Tibial nerve (tissue), 4 donors: Measurements from ENCODE around the gene GAS2. TPM values are rescaled to one million over a fixed set of nuclear protein-coding genes. Genes with fewer than 3 reads are reported as not detected.

Source experiments
- DNase-seq, 2 donors: peaks; one replicate each; pipeline ENCODE4 v3.0.0-alpha.2; 2019; ENCODE audit warnings: low spot score in 2 of 2
- H3K27ac ChIP-seq, 4 donors: fragments of 200-600 bp; sonication (generic) in 3 of 4; one replicate each; pipeline ENCODE4 v1.5.1; 2017 to 2019; ENCODE audit warnings: mild to moderate bottlenecking in 1 of 4
- H3K27me3 ChIP-seq, 2 donors: fragments of 200-600 bp; sonication (generic) in 1 of 2; one replicate each; pipeline versions ENCODE4 v1.5.1 to v1.6.0; 2017 to 2019
- H3K36me3 ChIP-seq, 3 donors: fragments of 200-600 bp; sonication (generic); one replicate each; pipeline ENCODE4 v1.5.1; 2018 to 2019
- H3K4me1 ChIP-seq, 4 donors: fragments of 200-600 bp; sonication (generic) in 3 of 4; one replicate each; pipeline ENCODE4 v1.5.1; 2017 to 2019
- H3K4me3 ChIP-seq, 4 donors: fragments of 200-600 bp; sonication (generic) in 3 of 4; one replicate each; pipeline ENCODE4 v1.5.1; 2017 to 2019; ENCODE audit warnings: mild to moderate bottlenecking in 1 of 4, moderate library complexity in 1 of 4
- H3K9me3 ChIP-seq, 4 donors: fragments of 200-600 bp; sonication (generic) in 3 of 4; one replicate each; pipeline ENCODE4 v1.5.1; 2017 to 2019
- EP300 ChIP-seq, 2 donors: sonication (generic); formaldehyde crosslinking; IDR thresholded peaks; one replicate each; pipeline ENCODE4 v1.6.1; 2017; ENCODE audit warnings: antibody characterized with exemption in 2 of 2, mild to moderate bottlenecking in 1 of 2
- POLR2A ChIP-seq, 2 donors: fragments of 450-650 bp; IDR thresholded peaks; one replicate each; pipeline ENCODE4 v1.6.1; 2017; ENCODE audit warnings: antibody characterized with exemption in 2 of 2, mild to moderate bottlenecking in 2 of 2, moderate library complexity in 2 of 2
- WGBS, 2 donors: methylation state at CpG; one replicate each; pipeline ENCODE4 v1.1.5; 2018; 5-methylcytosine and 5-hydroxymethylcytosine counted together
- total RNA-seq, 4 donors: library from RNA; depleted of rRNA; stranded (reverse); fragments of >200 nt; gene quantifications; one replicate each; pipeline ENCODE4 v1.1.0, GENCODE V29; 2016
- TF ChIP-seq, protein P1 (sequence below), 5 experiments: fragments of 200-600 bp in 3 of 5; fragments of 450-650 bp in 2 of 5; sonication (generic) in 3 of 5; IDR thresholded peaks; one replicate each; pipeline ENCODE4 v1.5.1; 2016 to 2019; ENCODE audit warnings: antibody characterized with exemption in 5 of 5, mild to moderate bottlenecking in 3 of 5, moderate library complexity in 2 of 5

The GAS2 gene
- total RNA-seq, 4 donors from 2014 or later: 9.3 to 41.5 (median 18.0) TPM

DNA sequence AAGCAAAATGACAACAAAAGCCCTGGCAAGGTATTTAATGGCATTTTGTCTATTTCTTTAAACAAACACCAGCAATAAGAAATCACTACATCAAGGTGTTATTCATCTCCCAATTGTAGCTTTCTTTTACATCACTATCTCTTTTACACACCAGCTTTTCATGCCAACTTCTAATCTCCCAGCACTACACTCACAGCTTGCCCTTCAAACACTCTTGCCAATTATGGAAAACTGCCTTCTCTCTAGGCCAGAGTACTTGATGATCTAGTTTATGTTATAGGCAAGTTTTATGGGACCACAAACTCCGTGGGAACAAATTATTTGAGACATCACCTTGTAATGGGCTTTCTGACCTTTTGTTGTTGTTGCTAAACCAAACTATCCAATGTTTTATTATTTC, 101.9 kb downstream of the GAS2 start:
- DNase-seq: no peak
- H3K27me3 ChIP-seq: no peaks in the 10 kb centered on the region
- H3K27ac ChIP-seq: no peak overlapping the region
- no peaks in the 10 kb centered on the region for H3K36me3 ChIP-seq
- WGBS, 2 donors: 51 to 77% methylated on average over 1 of the region's 1 CpG
- no peak overlapping the region for H3K4me3 ChIP-seq
- H3K9me3 ChIP-seq: no peaks in the 10 kb centered on the region
- TF ChIP-seq, protein P1, sequence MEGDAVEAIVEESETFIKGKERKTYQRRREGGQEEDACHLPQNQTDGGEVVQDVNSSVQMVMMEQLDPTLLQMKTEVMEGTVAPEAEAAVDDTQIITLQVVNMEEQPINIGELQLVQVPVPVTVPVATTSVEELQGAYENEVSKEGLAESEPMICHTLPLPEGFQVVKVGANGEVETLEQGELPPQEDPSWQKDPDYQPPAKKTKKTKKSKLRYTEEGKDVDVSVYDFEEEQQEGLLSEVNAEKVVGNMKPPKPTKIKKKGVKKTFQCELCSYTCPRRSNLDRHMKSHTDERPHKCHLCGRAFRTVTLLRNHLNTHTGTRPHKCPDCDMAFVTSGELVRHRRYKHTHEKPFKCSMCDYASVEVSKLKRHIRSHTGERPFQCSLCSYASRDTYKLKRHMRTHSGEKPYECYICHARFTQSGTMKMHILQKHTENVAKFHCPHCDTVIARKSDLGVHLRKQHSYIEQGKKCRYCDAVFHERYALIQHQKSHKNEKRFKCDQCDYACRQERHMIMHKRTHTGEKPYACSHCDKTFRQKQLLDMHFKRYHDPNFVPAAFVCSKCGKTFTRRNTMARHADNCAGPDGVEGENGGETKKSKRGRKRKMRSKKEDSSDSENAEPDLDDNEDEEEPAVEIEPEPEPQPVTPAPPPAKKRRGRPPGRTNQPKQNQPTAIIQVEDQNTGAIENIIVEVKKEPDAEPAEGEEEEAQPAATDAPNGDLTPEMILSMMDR (IDR thresholded peaks at IDR 0.05): no peak
- TF ChIP-seq POLR2A (IDR thresholded peaks at IDR 0.05) (no peak), EP300 (IDR thresholded peaks at IDR 0.05) (no peak)
- H3K4me1 ChIP-seq: no peaks in the 10 kb centered on the region

DNA sequence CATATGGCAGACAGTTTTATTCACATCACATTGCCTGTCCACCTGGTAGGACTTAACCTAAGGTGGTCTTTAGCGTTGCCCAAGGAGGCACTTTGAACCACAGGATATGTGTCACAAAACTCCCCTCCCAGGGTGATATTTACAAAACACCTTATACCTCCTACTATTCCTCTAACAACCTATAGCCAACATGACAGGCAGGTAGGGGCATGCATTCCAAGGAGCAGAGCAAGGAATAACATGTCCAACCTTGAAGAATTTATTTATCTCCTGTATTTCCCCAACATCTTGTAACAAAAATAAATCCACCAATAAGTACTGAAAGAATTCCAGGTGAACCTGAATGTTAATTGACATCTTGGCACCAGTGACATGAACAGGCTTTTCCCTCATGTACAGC, 102.7 kb downstream of the GAS2 start:
- 60 to 67% methylated on average over 1 of the region's 1 CpG for WGBS, 2 donors
- Histone ChIP-seq H3K27ac (no peak overlapping the region), H3K9me3 (no peaks in the 10 kb centered on the region), H3K4me3 (no peak overlapping the region), H3K4me1 (no peaks in the 10 kb centered on the region), H3K27me3 (no peaks in the 10 kb centered on the region), H3K36me3 (no peaks in the 10 kb centered on the region)
- no peak for TF ChIP-seq EP300 (IDR thresholded peaks at IDR 0.05)
- no peak for TF ChIP-seq POLR2A (IDR thresholded peaks at IDR 0.05)
- TF ChIP-seq, protein P1 (IDR thresholded peaks at IDR 0.05): no peak
- DNase-seq: no peak

DNA sequence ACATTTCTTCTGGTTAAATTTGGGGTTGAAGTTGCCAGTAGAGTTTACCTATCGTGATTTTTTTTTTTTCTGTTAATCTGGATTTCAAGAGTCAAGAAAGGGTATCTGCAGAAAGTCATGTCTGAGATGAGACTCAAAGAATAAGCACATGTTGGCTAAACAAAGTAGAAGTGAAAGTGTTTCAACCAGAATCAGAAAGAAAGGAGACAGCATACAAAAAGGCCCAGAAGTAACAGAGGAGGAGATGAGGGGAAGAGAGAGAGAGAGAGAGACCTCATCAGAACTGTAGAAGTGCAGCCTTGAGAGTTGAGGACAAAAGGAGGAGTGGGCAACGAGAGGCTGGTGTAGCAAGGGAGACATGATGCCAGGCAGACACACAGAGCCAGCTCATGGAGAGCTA, 108.3 kb downstream of the GAS2 start:
- WGBS, 2 donors: 86 to 90% methylated on average over 2 of the region's 2 CpGs
- no peaks in the 10 kb centered on the region for H3K9me3 ChIP-seq
- H3K36me3 ChIP-seq: no peaks in the 10 kb centered on the region
- H3K4me1 ChIP-seq: peaks cover 0 to 7% (median 0%) of the 10 kb centered on the region in 4 donors
- no peak for DNase-seq
- no peak overlapping the region for H3K4me3 ChIP-seq
- H3K27ac ChIP-seq: no peak overlapping the region
- TF ChIP-seq, protein P1 (IDR thresholded peaks at IDR 0.05): no peak
- TF ChIP-seq POLR2A (IDR thresholded peaks at IDR 0.05): no peak
- no peak for TF ChIP-seq EP300 (IDR thresholded peaks at IDR 0.05)
- no peaks in the 10 kb centered on the region for H3K27me3 ChIP-seq

DNA sequence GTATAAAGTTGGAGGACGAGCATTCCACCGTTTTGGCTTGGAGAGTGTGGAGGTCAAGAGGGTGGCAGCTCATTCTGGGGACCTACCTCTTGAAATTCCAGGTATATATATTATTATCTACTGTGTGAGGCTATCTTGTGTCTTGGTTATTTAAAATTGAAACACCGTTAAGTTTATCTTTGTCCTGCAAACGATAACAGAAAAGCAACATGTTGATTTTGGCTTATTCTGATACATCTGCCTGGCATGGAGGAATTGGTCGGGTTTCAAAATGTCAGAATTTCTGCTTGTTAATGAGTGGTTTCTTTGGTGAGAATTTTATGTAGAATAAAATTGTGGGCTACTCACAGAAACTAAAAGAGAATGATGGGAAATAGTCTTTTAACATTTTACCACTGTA, 108.8 kb downstream of the GAS2 start:
- Histone ChIP-seq H3K27ac (no peak overlapping the region), H3K4me1 (peaks cover 0 to 7% (median 0%) of the 10 kb centered on the region in 4 donors), H3K27me3 (no peaks in the 10 kb centered on the region), H3K9me3 (no peaks in the 10 kb centered on the region), H3K36me3 (no peaks in the 10 kb centered on the region), H3K4me3 (no peak overlapping the region)
- no peak for DNase-seq
- 82 to 87% methylated on average over 5 of the region's 5 CpGs for WGBS, 2 donors
- no peak for TF ChIP-seq POLR2A (IDR thresholded peaks at IDR 0.05)

DNA sequence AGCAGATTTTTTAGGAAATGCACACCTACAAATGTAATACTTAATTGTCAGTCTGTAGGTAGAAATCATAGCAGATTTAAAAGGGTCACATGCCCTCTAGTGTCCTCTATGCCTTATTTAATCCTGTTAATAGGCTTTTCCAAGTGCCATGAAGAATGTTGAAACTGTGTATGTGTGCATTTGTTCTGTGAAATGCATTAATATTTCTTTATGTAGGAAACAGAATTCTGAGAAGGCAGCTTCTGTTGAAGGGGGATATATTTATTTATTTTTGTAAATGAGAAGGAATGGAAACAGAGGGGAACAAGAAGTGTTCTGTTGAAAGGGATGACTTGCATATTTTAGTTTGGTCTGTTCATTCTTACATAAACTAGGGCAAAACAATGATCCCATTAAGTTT, 112.2 kb downstream of the GAS2 start:
- Histone ChIP-seq H3K4me1 (peaks cover 0 to 7% (median 0%) of the 10 kb centered on the region in 4 donors), H3K4me3 (no peak overlapping the region), H3K27me3 (no peaks in the 10 kb centered on the region), H3K9me3 (peaks cover 0 to 1% (median 0%) of the 10 kb centered on the region in 4 donors), H3K36me3 (no peaks in the 10 kb centered on the region), H3K27ac (peak overlapping the region in 2 of 4 donors; percentile 5 to 62)
- DNase-seq: no peak
- TF ChIP-seq, protein P1 (IDR thresholded peaks at IDR 0.05): no peak
- TF ChIP-seq EP300 (IDR thresholded peaks at IDR 0.05) (no peak), POLR2A (IDR thresholded peaks at IDR 0.05) (no peak)

DNA sequence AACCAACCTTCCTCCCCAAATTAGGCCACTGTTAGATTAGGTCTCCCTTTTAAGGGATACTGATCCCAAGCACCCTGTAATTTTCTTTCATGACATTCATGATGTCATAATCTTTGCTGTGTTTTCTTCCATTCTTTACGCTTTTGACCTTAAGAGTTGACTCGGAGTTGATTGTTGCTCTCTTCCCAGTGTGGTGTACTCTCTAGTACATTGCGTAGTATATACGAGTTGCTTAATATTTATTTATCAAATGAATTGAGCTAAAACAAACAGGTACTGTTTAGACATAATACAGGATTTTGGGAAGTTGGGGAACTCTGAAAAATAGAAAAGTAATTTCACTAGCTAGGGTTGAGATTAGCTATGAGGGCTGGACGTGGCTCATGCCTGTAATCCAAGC, 113.4 kb downstream of the GAS2 start:
- Histone ChIP-seq H3K4me3 (no peak overlapping the region), H3K27me3 (no peaks in the 10 kb centered on the region), H3K9me3 (peaks cover 0 to 5% (median 0%) of the 10 kb centered on the region in 4 donors), H3K36me3 (no peaks in the 10 kb centered on the region), H3K27ac (no peak overlapping the region), H3K4me1 (peaks cover 0 to 7% (median 0%) of the 10 kb centered on the region in 4 donors)
- WGBS, 2 donors: 66 to 83% methylated on average over 5 of the region's 5 CpGs
- TF ChIP-seq, protein P1 (IDR thresholded peaks at IDR 0.05): no peak
- no peak for TF ChIP-seq POLR2A (IDR thresholded peaks at IDR 0.05)
- no peak for TF ChIP-seq EP300 (IDR thresholded peaks at IDR 0.05)
- DNase-seq: no peak
